Measurements from ENCODE around the gene KLHL26. TPM values are rescaled to one million over a fixed set of nuclear protein-coding genes. Genes with fewer than 3 reads are reported as not detected.

The KLHL26 gene
- total RNA-seq, 4 donors from 2014 or later = 1.6 to 6.6 (median 3.4) TPM

- WGBS, 2 donors = 35 to 51% methylated on average over 16 to 17 of the region's 25 CpGs
- Histone ChIP-seq H3K27me3 (peaks cover 0 to 31% (median 0%) of the 10 kb centered on the region in 4 donors), H3K9me3 (no peaks in the 10 kb centered on the region), H3K36me3 (peaks cover 0 to 20% (median 7%) of the 10 kb centered on the region in 3 donors), H3K27ac (peak overlapping the region in 3 of 4 donors; percentile 34 to 62 (median 45)), H3K4me1 (peaks cover 25 to 43% (median 28%) of the 10 kb centered on the region in 3 donors), H3K4me3 (peak overlapping the region in 3 of 4 donors; percentile 37 to 64 (median 42))
- DNase-seq = no peak
- intact Hi-C loops (cut with DNase I) = loop anchor here (5.0 to 10.0 kb wide), 2 partner anchors 81 to 254 kb away; no protein-coding TSS in a partner anchor
- TF ChIP-seq CTCF (IDR thresholded peaks at IDR 0.05) (no peak), POLR2A (IDR thresholded peaks at IDR 0.05) (no peak)
Observed at GRCh38 chr19:18593367-18594095, 43.3 kb upstream of the KLHL26 start.

- TF ChIP-seq POLR2A (IDR thresholded peaks at IDR 0.05) (no peak), CTCF (IDR thresholded peaks at IDR 0.05) (peak; percentile 70 to 94 (median 90))
- peaks cover 24 to 37% (median 27%) of the 10 kb centered on the region in 3 donors for H3K4me1 ChIP-seq
- WGBS, 2 donors = 5 to 13% methylated on average over 5 to 10 of the region's 54 CpGs
- H3K36me3 ChIP-seq = peaks cover 0 to 20% (median 7%) of the 10 kb centered on the region in 3 donors
- no peak for DNase-seq
- intact Hi-C loops (cut with DNase I) = loop anchor here (5.0 to 10.0 kb wide), 2 partner anchors 81 to 253 kb away; no protein-coding TSS in a partner anchor
- no peaks in the 10 kb centered on the region for H3K9me3 ChIP-seq
- peak overlapping the region; percentile 14 to 64 (median 40) for H3K4me3 ChIP-seq
- H3K27me3 ChIP-seq = peaks cover 0 to 38% (median 0%) of the 10 kb centered on the region in 4 donors
- peak overlapping the region in 3 of 4 donors; percentile 34 to 62 (median 45) for H3K27ac ChIP-seq
Observed at GRCh38 chr19:18594096-18594823, 42.6 kb upstream of the KLHL26 start.

GRCh38 chr19:18594824-18595373 lies 41.9 kb upstream of the KLHL26 start:
- intact Hi-C loops (cut with DNase I) = loop anchor here (5.0 to 10.0 kb wide), 2 partner anchors 80 to 252 kb away; no protein-coding TSS in a partner anchor
- H3K4me3 ChIP-seq = peak overlapping the region; percentile 14 to 64 (median 40)
- peaks cover 0 to 45% (median 0%) of the 10 kb centered on the region in 4 donors for H3K27me3 ChIP-seq
- WGBS, 2 donors = 18 to 30% methylated on average over 4 to 10 of the region's 26 CpGs
- H3K9me3 ChIP-seq = no peaks in the 10 kb centered on the region
- H3K4me1 ChIP-seq = peaks cover 18 to 31% (median 20%) of the 10 kb centered on the region in 3 donors
- DNase-seq = no peak
- peak overlapping the region in 2 of 4 donors; percentile 45 to 62 for H3K27ac ChIP-seq
- H3K36me3 ChIP-seq = peaks cover 0 to 20% (median 7%) of the 10 kb centered on the region in 3 donors
- no peak for TF ChIP-seq POLR2A (IDR thresholded peaks at IDR 0.05)
- no peak for TF ChIP-seq CTCF (IDR thresholded peaks at IDR 0.05)

- no peak for TF ChIP-seq POLR2A (IDR thresholded peaks at IDR 0.05)
- no peak for TF ChIP-seq CTCF (IDR thresholded peaks at IDR 0.05)
- intact Hi-C loops (cut with DNase I) = loop anchor here (10.0 kb wide), 1 partner anchor 79 kb away; no protein-coding TSS in a partner anchor
- H3K36me3 ChIP-seq = peaks cover 0 to 18% (median 7%) of the 10 kb centered on the region in 3 donors
- H3K4me1 ChIP-seq = peaks cover 12 to 25% (median 20%) of the 10 kb centered on the region in 3 donors
- WGBS, 2 donors = 69 to 70% methylated on average over 6 of the region's 6 CpGs
- no peak for DNase-seq
- no peak overlapping the region for H3K27ac ChIP-seq
- no peak overlapping the region for H3K4me3 ChIP-seq
- no peaks in the 10 kb centered on the region for H3K9me3 ChIP-seq
- peaks cover 0 to 50% (median 0%) of the 10 kb centered on the region in 4 donors for H3K27me3 ChIP-seq
Observed at GRCh38 chr19:18595475-18595874, 41.4 kb upstream of the KLHL26 start.
